ENCODE measurements around the gene PARD3.

GRCh38 chr10:34464591-34464990 lies 350.5 kb downstream of the PARD3 start:
- TF ChIP-seq POLR2A (IDR thresholded peaks at IDR 0.05) (no peak), CTCF (IDR thresholded peaks at IDR 0.05) (no peak)
